Measurements from ENCODE around the gene CTCF. TPM values are rescaled to one million over a fixed set of nuclear protein-coding genes. Genes with fewer than 3 reads are reported as not detected.
A peak's percentile ranks its signal among the peaks of the same experiment; 100 is the strongest.

Gene CTCF
- total RNA-seq, 5 donors from 2014 or later (not counting 1 experiment from before 2014, with no cell fraction given), result 55.3 to 69.0 (median 64.0) TPM

GRCh38 chr16:67667817-67668494, 105.6 kb downstream of the CTCF start:
- no peaks in the 10 kb centered on the region for H3K27me3 Mint-ChIP-seq
- ChIA-PET CTCF (interaction anchor here (0.5 to 2.8 kb wide), 12 partner anchors 9 to 837 kb away, joined by 3 to 15 read pairs (median 4); partner anchors contain the start of genes CARMIL2 (in 2 of the 2), ATP6V0D1 (in 1 of the 2), DDX28 (in 1 of the 2) and DUS2 (in 1 of the 2)), POLR2A (interaction anchor here in 1 of 2 donors (0.6 kb wide), 1 partner anchor 86 kb away, joined by 4 read pairs; no protein-coding TSS in a partner anchor)
- Histone ChIP-seq H3K4me1 (ENCODE audit: control insufficient read depth in 1 of 2, extremely low read depth in 1 of 2, insufficient read depth in 2 of 2, low read length in 2 of 2) (peaks cover 5 to 26% of the 10 kb centered on the region in 2 experiments), H3K27me3 (replicated peaks in 1 of 2; ENCODE audit: control insufficient read depth in 2 of 2, extremely low read depth in 1 of 2, insufficient read depth in 2 of 2, low read length in 1 of 2) (no peaks in the 10 kb centered on the region), H3K4me3 (ENCODE audit: control insufficient read depth in 1 of 2, extremely low read depth in 1 of 2, low read length in 1 of 2) (peak overlapping the region; percentile 63 to 64), H3K9me3 (no peaks in the 10 kb centered on the region), H3K27ac (ENCODE audit: low read length) (peak overlapping the region; percentile 43), H3K36me3 (ENCODE audit: control insufficient read depth in 2 of 2, extremely low read depth in 1 of 2, insufficient read depth in 1 of 2, low read length in 1 of 2) (no peaks in the 10 kb centered on the region)
- WGBS (ENCODE audit: insufficient coverage), result 35% methylated on average over 15 of the region's 18 CpGs
- ATAC-seq (replicated peaks in 1 of 4) (peak; percentile 86 to 90 (median 87)), DNase-seq (peak; percentile 62 to 89 (median 80))
- H3K9me3 Mint-ChIP-seq, result no peaks in the 10 kb centered on the region
- H3K36me3 Mint-ChIP-seq, result no peaks in the 10 kb centered on the region
- peak overlapping the region; percentile 63 to 72 for H3K27ac Mint-ChIP-seq
- peaks cover 11 to 36% (median 22%) of the 10 kb centered on the region in 3 donors for H3K4me1 Mint-ChIP-seq
- peak overlapping the region; percentile 79 to 87 (median 84) for H3K4me3 Mint-ChIP-seq

GRCh38 chr16:67668495-67669157, 106.3 kb downstream of the CTCF start:
- DNase-seq, result peak in 7 of 35 experiments; percentile 20 to 46 (median 30)
- no peaks in the 10 kb centered on the region for H3K27me3 Mint-ChIP-seq
- CTCF ChIA-PET, result interaction anchor here (1.1 to 2.8 kb wide), 8 partner anchors 9 to 187 kb away, joined by 3 to 15 read pairs (median 8); partner anchors contain the start of genes ATP6V0D1 (in 1 of the 2) and CARMIL2 (in 1 of the 2)

GRCh38 chr16:67669499-67670101, 107.3 kb downstream of the CTCF start:
- Mint-ChIP-seq H3K4me3 (no peak overlapping the region), H3K4me1 (peaks cover 11 to 29% (median 22%) of the 10 kb centered on the region in 3 donors), H3K36me3 (no peaks in the 10 kb centered on the region), H3K9me3 (no peaks in the 10 kb centered on the region), H3K27me3 (no peaks in the 10 kb centered on the region), H3K27ac (peak overlapping the region in 1 of 2 donors; percentile 48)
- DNase-seq, result no peak
- Histone ChIP-seq H3K27me3 (replicated peaks in 1 of 2; ENCODE audit: control insufficient read depth in 2 of 2, extremely low read depth in 1 of 2, insufficient read depth in 2 of 2, low read length in 1 of 2) (no peaks in the 10 kb centered on the region), H3K4me3 (ENCODE audit: control insufficient read depth in 1 of 2, extremely low read depth in 1 of 2, low read length in 1 of 2) (no peak overlapping the region), H3K27ac (ENCODE audit: low read length) (no peak overlapping the region), H3K4me1 (ENCODE audit: control insufficient read depth in 1 of 2, extremely low read depth in 1 of 2, insufficient read depth in 2 of 2, low read length in 2 of 2) (peaks cover 5 to 26% of the 10 kb centered on the region in 2 experiments), H3K36me3 (ENCODE audit: control insufficient read depth in 2 of 2, extremely low read depth in 1 of 2, insufficient read depth in 1 of 2, low read length in 1 of 2) (peaks cover 0 to under 1% of the 10 kb centered on the region in 2 donors), H3K9me3 (no peaks in the 10 kb centered on the region)
- no peak for ATAC-seq (replicated peaks in 1 of 4)
- WGBS (ENCODE audit: insufficient coverage), result 91% methylated on average over 7 of the region's 10 CpGs
- ChIA-PET POLR2A (interaction anchor here (0.6 kb wide), 2 partner anchors 38 to 145 kb away, joined by 4 to 8 read pairs; no protein-coding TSS in a partner anchor), CTCF (interaction anchor here (0.6 to 1.1 kb wide), 4 partner anchors 13 to 149 kb away, joined by 3 to 6 read pairs (median 4); no protein-coding TSS in a partner anchor)

More at GRCh38 chr16:67668495-67669157, 106.3 kb downstream of the CTCF start:
- no peaks in the 10 kb centered on the region for H3K36me3 Mint-ChIP-seq
- peak overlapping the region; percentile 43 for H3K27ac ChIP-seq (ENCODE audit: low read length)
- no peaks in the 10 kb centered on the region for H3K36me3 ChIP-seq (ENCODE audit: control insufficient read depth in 2 of 2, extremely low read depth in 1 of 2, insufficient read depth in 1 of 2, low read length in 1 of 2)
- no peak for ATAC-seq (replicated peaks in 1 of 4)
- H3K27ac Mint-ChIP-seq, result peak overlapping the region; percentile 39 to 66
- H3K4me1 Mint-ChIP-seq, result peaks cover 11 to 35% (median 22%) of the 10 kb centered on the region in 3 donors
- no peaks in the 10 kb centered on the region for H3K9me3 ChIP-seq
- H3K27me3 ChIP-seq (replicated peaks in 1 of 2; ENCODE audit: control insufficient read depth in 2 of 2, extremely low read depth in 1 of 2, insufficient read depth in 2 of 2, low read length in 1 of 2), result no peaks in the 10 kb centered on the region
- no peaks in the 10 kb centered on the region for H3K9me3 Mint-ChIP-seq
- POLR2A ChIA-PET, result no interaction called here
- no peak overlapping the region for H3K4me3 ChIP-seq (ENCODE audit: control insufficient read depth in 1 of 2, extremely low read depth in 1 of 2, low read length in 1 of 2)
- peak overlapping the region in 2 of 3 donors; percentile 36 to 54 for H3K4me3 Mint-ChIP-seq
- 100% methylated on average over 2 of the region's 6 CpGs for WGBS (ENCODE audit: insufficient coverage)
- H3K4me1 ChIP-seq (ENCODE audit: control insufficient read depth in 1 of 2, extremely low read depth in 1 of 2, insufficient read depth in 2 of 2, low read length in 2 of 2), result peaks cover 5 to 26% of the 10 kb centered on the region in 2 experiments

GRCh38 chr16:67672306-67672705, 110.0 kb downstream of the CTCF start:
- 49% methylated on average over 4 of the region's 4 CpGs for WGBS (ENCODE audit: insufficient coverage)
- H3K9me3 Mint-ChIP-seq, result no peaks in the 10 kb centered on the region
- H3K27me3 Mint-ChIP-seq, result no peaks in the 10 kb centered on the region
- no peak overlapping the region for H3K27ac Mint-ChIP-seq
- no peak overlapping the region for H3K4me3 Mint-ChIP-seq
- Histone ChIP-seq H3K27me3 (replicated peaks in 1 of 2; ENCODE audit: control insufficient read depth in 2 of 2, extremely low read depth in 1 of 2, insufficient read depth in 2 of 2, low read length in 1 of 2) (no peaks in the 10 kb centered on the region), H3K27ac (ENCODE audit: low read length) (no peak overlapping the region), H3K9me3 (no peaks in the 10 kb centered on the region), H3K4me1 (ENCODE audit: control insufficient read depth in 1 of 2, extremely low read depth in 1 of 2, insufficient read depth in 2 of 2, low read length in 2 of 2) (peaks cover 4 to 11% of the 10 kb centered on the region in 2 experiments), H3K36me3 (ENCODE audit: control insufficient read depth in 2 of 2, extremely low read depth in 1 of 2, insufficient read depth in 1 of 2, low read length in 1 of 2) (peaks cover 4 to 5% of the 10 kb centered on the region in 2 donors), H3K4me3 (ENCODE audit: control insufficient read depth in 1 of 2, extremely low read depth in 1 of 2, low read length in 1 of 2) (no peak overlapping the region)
- peaks cover 5 to 19% (median 12%) of the 10 kb centered on the region in 3 donors for H3K4me1 Mint-ChIP-seq
- ChIA-PET CTCF (interaction anchor here (0.7 to 1.4 kb wide), 5 partner anchors 29 to 478 kb away, joined by 3 to 4 read pairs (median 4); partner anchors contain the start of genes GFOD2 (in 1 of the 2), RANBP10 (in 1 of the 2) and TSNAXIP1 (in 1 of the 2)), POLR2A (interaction anchor here in 1 of 2 donors (0.6 kb wide), 1 partner anchor 177 kb away, joined by 3 read pairs; no protein-coding TSS in a partner anchor)
- no peaks in the 10 kb centered on the region for H3K36me3 Mint-ChIP-seq
- no peak for ATAC-seq (replicated peaks in 1 of 4)
- DNase-seq, result no peak

- no peak overlapping the region for H3K4me3 Mint-ChIP-seq
- 78% methylated on average over 10 of the region's 13 CpGs for WGBS (ENCODE audit: insufficient coverage)
Observed at GRCh38 chr16:67672739-67673662, 110.7 kb downstream of the CTCF start.

More at GRCh38 chr16:67672739-67673662, 110.7 kb downstream of the CTCF start:
- ChIA-PET POLR2A (interaction anchor here in 1 of 2 donors (0.6 kb wide), 1 partner anchor 178 kb away, joined by 3 read pairs; no protein-coding TSS in a partner anchor), CTCF (interaction anchor here (0.6 to 1.4 kb wide), 6 partner anchors 29 to 926 kb away, joined by 3 to 4 read pairs (median 4); partner anchors contain the start of genes GFOD2 (in 1 of the 2), RANBP10 (in 1 of the 2) and TSNAXIP1 (in 1 of the 2))
- H3K4me3 ChIP-seq (ENCODE audit: control insufficient read depth in 1 of 2, extremely low read depth in 1 of 2, low read length in 1 of 2), result no peak overlapping the region
- peaks cover 0 to 4% of the 10 kb centered on the region in 2 experiments for H3K4me1 ChIP-seq (ENCODE audit: control insufficient read depth in 1 of 2, extremely low read depth in 1 of 2, insufficient read depth in 2 of 2, low read length in 2 of 2)
- no peaks in the 10 kb centered on the region for H3K9me3 ChIP-seq
- peaks cover 5 to 12% (median 6%) of the 10 kb centered on the region in 3 donors for H3K4me1 Mint-ChIP-seq
- peak in 24 of 35 experiments; percentile 23 to 64 (median 48) for DNase-seq
- no peak overlapping the region for H3K27ac ChIP-seq (ENCODE audit: low read length)
- H3K27me3 ChIP-seq (replicated peaks in 1 of 2; ENCODE audit: control insufficient read depth in 2 of 2, extremely low read depth in 1 of 2, insufficient read depth in 2 of 2, low read length in 1 of 2), result no peaks in the 10 kb centered on the region
- H3K9me3 Mint-ChIP-seq, result no peaks in the 10 kb centered on the region
- no peaks in the 10 kb centered on the region for H3K27me3 Mint-ChIP-seq
- peaks cover 4 to 10% of the 10 kb centered on the region in 2 donors for H3K36me3 ChIP-seq (ENCODE audit: control insufficient read depth in 2 of 2, extremely low read depth in 1 of 2, insufficient read depth in 1 of 2, low read length in 1 of 2)
- no peaks in the 10 kb centered on the region for H3K36me3 Mint-ChIP-seq
- peak overlapping the region; percentile 19 to 36 for H3K27ac Mint-ChIP-seq
- peak in 1 of 4 experiments; percentile 14 for ATAC-seq (replicated peaks in 1 of 4)

Data from T-cell (primary cell).